HCT116 (cell line): Measurements from ENCODE around the gene GCNT3. TPM values are rescaled to one million over a fixed set of nuclear protein-coding genes. Genes with fewer than 3 reads are reported as not detected.

Source experiments
- ATAC-seq: fragments of 200-7000 bp; cut with Tn5 transposase; 2 replicates; pipeline ENCODE4 v1.9.1; 2020; ENCODE audit warnings: mild to moderate bottlenecking, moderate library complexity
- BruUV-seq: library from RNA; stranded (reverse); fragments of 400-500 nt; replicated peaks from 2 replicates; lab custom pipeline; 2021; lab: Mats Ljungman, UMichigan
- CTCF ChIA-PET: fragments of 300-600 bp; sonication (Branson Sonifier 250); formaldehyde crosslinking; loops from one replicate; lab custom pipeline; 2021; ENCODE audit warnings: antibody characterized with exemption; lab: Charles Lee
- POLR2A ChIA-PET: fragments of 300-600, 350-600 bp; sonication (Branson Sonifier 250); formaldehyde crosslinking; loops from one replicate; lab custom pipeline; 2021; ENCODE audit warnings: antibody characterized with exemption; lab: Charles Lee
- RAD21 ChIA-PET, 2 experiments: fragments of 300-600 bp; sonication (Branson Sonifier 250); formaldehyde crosslinking; loops; one replicate each; lab custom pipeline; 2023; ENCODE audit warnings: low total read pairs in 2 of 2; ENCODE audit not compliant: uncharacterized antibody in 2 of 2, unreplicated experiment in 2 of 2, low non-redundant PET in 1 of 2; lab: Charles Lee
- DNase-seq: peaks from one replicate; pipeline ENCODE4 v3.0.0-alpha.2; 2010; ENCODE audit warnings: low read depth, low spot score
- H2AFZ ChIP-seq: fragments of 200-600 bp; shearing (Covaris generic), sonication (generic); 2 replicates; pipeline ENCODE4 v1.6.1; 2017; ENCODE audit warnings: low read depth, mixed run types, mixed read lengths, antibody characterized with exemption, low read length; ENCODE audit not compliant: poor library complexity, severe bottlenecking
- H3K27ac ChIP-seq: 2 replicates; pipeline ENCODE4 v1.5.1; 2012; ENCODE audit warnings: low read depth, low read length
- H3K27me3 ChIP-seq: fragments of 200-600 bp; sonication (generic); 2 replicates; pipeline ENCODE4 v1.6.1; 2016; ENCODE audit warnings: mixed run types, low read length, mixed read lengths; ENCODE audit not compliant: insufficient read depth
- H3K36me3 ChIP-seq, 2 experiments: fragments of 200-500 bp in 1 of 2; fragments of 200-600 bp in 1 of 2; sonication (Bioruptor generic) in 1 of 2; sonication (generic) in 1 of 2; 2 replicates each; pipeline versions ENCODE4 v1.5.1 to v1.6.1; 2014 to 2016; ENCODE audit warnings: low read length in 2 of 2, inconsistent platforms in 1 of 2, mixed read lengths in 1 of 2, mixed run types in 1 of 2; ENCODE audit not compliant: insufficient read depth in 2 of 2, control insufficient read depth in 1 of 2
- H3K4me1 ChIP-seq, 2 experiments: fragments of 200-600 bp in 1 of 2; sonication (generic) in 1 of 2; 2 replicates each; pipeline versions ENCODE4 v1.5.1 to v1.6.1; 2012 to 2017; ENCODE audit warnings: low read length in 2 of 2, inconsistent platforms in 1 of 2, mild to moderate bottlenecking in 1 of 2, mixed read lengths in 1 of 2, mixed run types in 1 of 2, moderate library complexity in 1 of 2; ENCODE audit not compliant: insufficient read depth in 2 of 2, control insufficient read depth in 1 of 2
- H3K4me2 ChIP-seq: fragments of 200-600 bp; sonication (generic); 2 replicates; pipeline ENCODE4 v1.6.1; 2017; ENCODE audit warnings: mixed run types, low read length, mixed read lengths
- H3K4me3 ChIP-seq, 2 experiments: fragments of 200-600 bp in 1 of 2; sonication (generic) in 1 of 2; replicated peaks in 1 of 2; 2 replicates each; pipeline ENCODE4 v1.5.1; 2011 to 2016; ENCODE audit warnings: low read length in 2 of 2, control low read depth in 1 of 2, low read depth in 1 of 2, mild to moderate bottlenecking in 1 of 2, mixed read lengths in 1 of 2, mixed run types in 1 of 2
- H3K79me2 ChIP-seq: fragments of 200-600 bp; sonication (generic); 2 replicates; pipeline ENCODE4 v1.6.1; 2017; ENCODE audit warnings: mild to moderate bottlenecking, mixed run types, low read length, moderate library complexity, mixed read lengths; ENCODE audit not compliant: insufficient read depth
- H3K9ac ChIP-seq: fragments of 200-600 bp; sonication (generic); 2 replicates; pipeline ENCODE4 v1.6.1; 2016; ENCODE audit warnings: low read length, mixed read lengths
- H3K9me2 ChIP-seq: fragments of 200-600 bp; sonication (generic), shearing (Covaris generic); 2 replicates; pipeline ENCODE4 v1.6.1; 2017; ENCODE audit warnings: mixed run types, mild to moderate bottlenecking, moderate library complexity; ENCODE audit not compliant: insufficient read depth
- H3K9me3 ChIP-seq, 2 experiments: fragments of 200-500 bp in 1 of 2; fragments of 200-600 bp in 1 of 2; sonication (Bioruptor generic) in 1 of 2; sonication (generic) in 1 of 2; 2 replicates each; pipeline ENCODE4 v1.6.1; 2014 to 2017; ENCODE audit warnings: low read length in 2 of 2, mixed read lengths in 2 of 2, inconsistent platforms in 1 of 2, low read depth in 1 of 2, mild to moderate bottlenecking in 1 of 2, mixed run types in 1 of 2, moderate library complexity in 1 of 2; ENCODE audit not compliant: control insufficient read depth in 1 of 2, insufficient read depth in 1 of 2
- H4K20me1 ChIP-seq: fragments of 200-600 bp; sonication (generic), shearing (Covaris generic); 2 replicates; pipeline ENCODE4 v1.6.1; 2017; ENCODE audit warnings: mixed run types, mild to moderate bottlenecking, moderate library complexity; ENCODE audit not compliant: insufficient read depth
- ATF3 ChIP-seq: IDR thresholded peaks from 2 replicates; pipeline ENCODE4 v1.6.1; 2012
- EZH2 ChIP-seq: fragments of 200-600 bp; sonication (generic); IDR thresholded peaks from 2 replicates; pipeline ENCODE4 v1.6.1; 2017; ENCODE audit warnings: antibody characterized with exemption, mixed run types
- EZH2phosphoT487 ChIP-seq: fragments of 200-600 bp; IDR thresholded peaks from 2 replicates; pipeline ENCODE4 v1.6.1; 2018; ENCODE audit warnings: antibody characterized with exemption, borderline replicate concordance
- FOSL1 ChIP-seq: IDR thresholded peaks from 2 replicates; pipeline ENCODE4 v1.6.1; 2012; ENCODE audit warnings: low read depth
- MAX ChIP-seq: IDR thresholded peaks from 2 replicates; pipeline ENCODE4 v1.6.1; 2012
- POLR2AphosphoS5 ChIP-seq: IDR thresholded peaks from 2 replicates; pipeline ENCODE4 v1.6.1; 2011; ENCODE audit warnings: mild to moderate bottlenecking, low read depth, low read length, moderate library complexity
- RAD21 ChIP-seq: IDR thresholded peaks from 2 replicates; pipeline ENCODE4 v1.6.1; 2012; ENCODE audit warnings: low read depth, mild to moderate bottlenecking
- REST ChIP-seq: IDR thresholded peaks from 2 replicates; pipeline ENCODE4 v1.6.1; 2012; ENCODE audit warnings: low read depth
- SIN3A ChIP-seq: IDR thresholded peaks from 2 replicates; pipeline ENCODE4 v1.6.1; 2012; ENCODE audit warnings: low read depth
- SRF ChIP-seq: IDR thresholded peaks from 2 replicates; pipeline ENCODE4 v1.6.1; 2012; ENCODE audit warnings: low read depth
- ZBTB33 ChIP-seq: IDR thresholded peaks from 2 replicates; pipeline ENCODE4 v1.6.1; 2011; ENCODE audit warnings: mild to moderate bottlenecking, low read length, moderate library complexity; ENCODE audit not compliant: insufficient replicate concordance; ENCODE audit errors: extremely low read depth
- intact Hi-C: fragments of 100-400 bp; cut with micrococcal nuclease; formaldehyde crosslinking; loops from 2 replicates; pipeline ENCODE4 v1.10.0; 2022
- total RNA-seq: library from RNA; stranded (reverse); gene quantifications from one replicate; pipeline ENCODE4 v1.2.1, GENCODE V29; 2021; ENCODE audit not compliant: unreplicated experiment

Gene GCNT3
- total RNA-seq, 1 experiment from 2014 or later, result 5.6 TPM

GRCh38 chr15:59567324-59567723 lies 44.3 kb upstream of the GCNT3 start:
- TF ChIP-seq REST, result no peak
- no peak for TF ChIP-seq ZBTB33
- no peak for TF ChIP-seq SRF
- no peak for TF ChIP-seq EZH2phosphoT487
- TF ChIP-seq FOSL1, result no peak
- no peak for TF ChIP-seq RAD21
- no peak for TF ChIP-seq EZH2
- no peak for TF ChIP-seq ATF3
- TF ChIP-seq SIN3A, result no peak
- no peak for TF ChIP-seq POLR2AphosphoS5
- no peak for TF ChIP-seq MAX
- no peak overlapping the region for H3K4me3 ChIP-seq
- intact Hi-C loops, result no loop called here
- RAD21 ChIA-PET, result no interaction called here
- H3K9me3 ChIP-seq, result peaks cover 0 to 11% of the 10 kb centered on the region in 2 experiments; a peak in 1 of 4 replicates
- H3K36me3 ChIP-seq, result no peaks in the 10 kb centered on the region
- no peak overlapping the region for H2AFZ ChIP-seq
- no TSS peak for BruUV-seq
- no peaks in the 10 kb centered on the region for H3K27me3 ChIP-seq
- DNase-seq, result no peak
- POLR2A ChIA-PET, result no interaction called here
- H3K9me2 ChIP-seq, result no peaks in the 10 kb centered on the region
- no peak for ATAC-seq
- H4K20me1 ChIP-seq, result no peaks in the 10 kb centered on the region
- CTCF ChIA-PET, result no interaction called here
- peaks cover 5 to 9% of the 10 kb centered on the region in 2 experiments; a peak in 3 of 4 replicates for H3K4me1 ChIP-seq
- no peak overlapping the region for H3K4me2 ChIP-seq
- no peak overlapping the region for H3K27ac ChIP-seq
- H3K9ac ChIP-seq, result no peak overlapping the region
- H3K79me2 ChIP-seq, result no peaks in the 10 kb centered on the region
